GM10266 (cell line): ENCODE data around the gene LPP.

Experiments
- DNase-seq: peaks from one replicate; pipeline ENCODE4 v3.0.0; 2012; ENCODE audit errors: extremely low spot score
- TF ChIP-seq, protein P1 (sequence below): IDR thresholded peaks from 2 replicates; pipeline ENCODE4 v1.5.1; 2012; ENCODE audit warnings: mild to moderate bottlenecking, low read depth; ENCODE audit not compliant: control insufficient read depth, insufficient read depth; ENCODE audit errors: missing control alignments

Gene LPP

DNA sequence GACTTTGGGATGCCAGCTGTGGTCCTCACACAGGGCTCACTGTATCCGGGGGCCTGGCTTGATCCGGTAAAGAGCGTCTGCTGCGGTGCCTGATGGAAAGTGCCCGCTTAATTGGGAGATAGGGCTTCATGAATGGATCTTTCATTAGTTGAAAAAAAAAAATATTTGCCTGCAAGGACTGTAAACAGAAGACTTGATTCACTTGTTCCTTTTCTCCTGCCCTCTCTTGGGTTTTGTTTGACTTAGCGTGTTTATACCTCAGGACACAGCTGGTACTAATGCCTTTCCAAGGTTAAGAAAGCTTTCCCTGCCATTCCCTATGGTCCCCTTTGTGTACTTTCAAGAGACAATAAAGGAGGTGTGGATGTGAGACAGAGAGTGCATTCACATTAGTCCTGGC, 493.3 kb downstream of the LPP start:
- TF ChIP-seq, protein P1, sequence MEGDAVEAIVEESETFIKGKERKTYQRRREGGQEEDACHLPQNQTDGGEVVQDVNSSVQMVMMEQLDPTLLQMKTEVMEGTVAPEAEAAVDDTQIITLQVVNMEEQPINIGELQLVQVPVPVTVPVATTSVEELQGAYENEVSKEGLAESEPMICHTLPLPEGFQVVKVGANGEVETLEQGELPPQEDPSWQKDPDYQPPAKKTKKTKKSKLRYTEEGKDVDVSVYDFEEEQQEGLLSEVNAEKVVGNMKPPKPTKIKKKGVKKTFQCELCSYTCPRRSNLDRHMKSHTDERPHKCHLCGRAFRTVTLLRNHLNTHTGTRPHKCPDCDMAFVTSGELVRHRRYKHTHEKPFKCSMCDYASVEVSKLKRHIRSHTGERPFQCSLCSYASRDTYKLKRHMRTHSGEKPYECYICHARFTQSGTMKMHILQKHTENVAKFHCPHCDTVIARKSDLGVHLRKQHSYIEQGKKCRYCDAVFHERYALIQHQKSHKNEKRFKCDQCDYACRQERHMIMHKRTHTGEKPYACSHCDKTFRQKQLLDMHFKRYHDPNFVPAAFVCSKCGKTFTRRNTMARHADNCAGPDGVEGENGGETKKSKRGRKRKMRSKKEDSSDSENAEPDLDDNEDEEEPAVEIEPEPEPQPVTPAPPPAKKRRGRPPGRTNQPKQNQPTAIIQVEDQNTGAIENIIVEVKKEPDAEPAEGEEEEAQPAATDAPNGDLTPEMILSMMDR: no peak
- DNase-seq: no peak

DNA sequence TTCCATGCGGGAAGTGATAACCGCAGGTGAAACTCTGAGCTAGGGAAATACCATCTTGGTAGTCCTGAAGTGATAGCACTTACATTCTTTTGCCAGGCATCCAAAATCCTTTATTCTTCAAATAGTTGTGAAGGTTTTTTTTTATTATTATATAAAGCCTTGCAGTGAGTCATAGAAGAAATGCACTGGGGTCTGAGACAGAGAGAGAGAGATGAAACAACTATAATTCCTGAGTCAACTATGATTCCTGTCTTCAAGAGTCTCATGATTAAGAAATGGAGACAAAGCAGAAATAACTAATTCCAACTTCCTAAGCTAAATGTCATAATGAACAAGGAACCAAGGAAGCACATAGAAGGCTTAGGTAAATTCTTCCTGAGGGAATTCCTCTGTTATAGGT, 495.6 kb downstream of the LPP start:
- TF ChIP-seq, protein P1: no peak
- no peak for DNase-seq

DNA sequence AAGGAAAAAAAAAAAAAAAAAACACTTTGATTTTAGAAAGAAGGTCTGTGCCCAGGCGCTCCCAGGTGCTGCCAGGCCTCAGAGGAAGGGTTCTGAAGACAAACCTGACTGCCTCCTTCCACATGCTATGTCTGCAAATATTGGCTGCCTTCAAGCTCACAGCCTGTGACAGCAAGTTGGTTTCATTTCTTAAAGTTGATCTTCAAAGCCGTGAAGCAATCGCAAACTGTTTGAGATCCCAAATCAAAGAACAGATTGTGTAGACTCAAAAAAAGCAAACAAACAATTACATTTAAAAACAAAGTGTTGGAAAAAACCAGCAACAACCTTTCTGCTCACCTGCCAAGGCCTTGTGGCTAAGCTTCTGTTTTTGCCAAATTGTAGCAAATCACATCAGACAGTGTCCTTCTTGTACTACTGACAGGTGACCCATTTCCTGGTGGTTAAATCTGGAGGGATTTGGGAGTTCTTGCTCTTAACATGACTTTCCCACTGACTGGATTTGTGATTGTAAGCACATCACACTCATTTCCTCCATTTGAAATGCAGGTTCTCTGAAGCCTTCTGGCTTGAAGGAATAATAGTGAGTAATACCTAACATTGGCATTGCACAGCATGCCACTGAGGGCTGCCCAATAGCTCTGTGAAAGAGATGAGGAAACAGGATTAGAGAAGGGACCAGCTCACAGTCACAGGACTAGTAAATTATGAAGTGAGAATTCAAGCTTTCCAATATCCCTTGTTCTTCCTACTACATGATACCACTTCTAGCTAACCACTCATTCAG, 502.4 kb downstream of the LPP start:
- TF ChIP-seq, protein P1: no peak
- DNase-seq: no peak

DNA sequence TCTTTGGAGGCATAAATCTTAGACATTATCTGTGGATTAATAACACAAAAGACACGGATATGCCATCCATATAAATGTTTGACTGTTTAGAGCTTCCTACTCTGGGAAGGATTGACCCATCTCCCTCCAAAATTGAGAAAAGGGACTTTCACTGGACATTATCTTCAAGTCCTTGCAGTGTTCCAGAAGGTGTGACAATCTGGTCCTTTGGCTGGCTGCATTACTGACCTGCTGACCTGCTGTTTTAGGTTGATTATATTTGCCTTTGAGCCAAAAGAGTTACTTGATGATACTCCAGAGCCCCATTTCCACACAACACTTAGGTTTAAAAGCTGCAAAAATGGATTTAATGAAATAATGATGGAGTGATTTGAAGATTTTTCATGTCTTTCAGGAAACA, 504.6 kb downstream of the LPP start:
- TF ChIP-seq, protein P1: no peak
- no peak for DNase-seq

DNA sequence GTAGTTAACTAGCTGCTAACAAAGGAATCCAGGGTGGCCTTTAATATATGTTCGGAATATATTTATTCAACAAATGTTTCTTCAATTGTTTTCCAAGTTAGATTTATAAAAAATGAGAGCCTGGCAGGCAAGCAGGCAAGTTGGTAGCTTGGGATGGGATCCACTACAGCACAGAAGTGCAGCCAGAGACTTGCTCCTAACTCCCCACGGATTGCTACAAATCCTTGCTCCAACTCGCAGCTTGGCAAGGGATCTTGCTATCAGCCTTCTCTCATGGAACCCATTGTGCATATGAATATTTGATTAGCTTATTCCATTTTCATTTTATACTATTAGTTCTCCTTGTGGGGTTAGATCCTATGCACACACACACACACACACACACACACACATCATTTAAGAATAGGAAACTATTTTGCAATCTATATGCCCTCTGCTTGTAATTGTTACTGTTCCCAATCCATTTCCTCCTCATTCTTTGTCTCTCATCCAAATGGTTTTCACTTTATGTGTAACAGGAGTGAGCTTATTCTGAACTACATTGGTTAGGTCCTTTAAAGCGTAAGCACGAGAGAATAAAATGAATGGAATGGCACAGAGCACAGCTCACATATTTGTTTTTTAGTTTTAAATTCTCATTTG, 505.6 kb downstream of the LPP start:
- TF ChIP-seq, protein P1: no peak
- no peak for DNase-seq

DNA sequence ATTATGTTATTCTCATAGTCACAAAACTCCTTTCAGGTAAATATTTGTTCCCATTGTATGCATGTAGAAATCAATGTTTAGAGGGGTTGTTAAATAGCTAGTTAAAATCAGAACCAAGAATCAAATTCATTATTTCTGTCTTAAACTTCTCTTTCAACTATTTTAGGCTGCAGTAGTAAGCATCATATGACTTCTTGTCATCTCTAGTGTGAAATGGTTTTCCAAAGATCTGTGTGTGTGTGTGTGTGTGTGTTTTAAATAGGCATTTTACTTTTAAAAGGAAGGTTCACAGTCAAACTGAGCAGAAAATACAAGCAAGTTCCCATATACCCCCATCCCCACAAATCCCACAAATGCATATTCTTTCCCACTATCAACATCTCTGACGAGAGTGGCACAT, 506.5 kb downstream of the LPP start:
- no peak for DNase-seq
- TF ChIP-seq, protein P1: no peak

DNA sequence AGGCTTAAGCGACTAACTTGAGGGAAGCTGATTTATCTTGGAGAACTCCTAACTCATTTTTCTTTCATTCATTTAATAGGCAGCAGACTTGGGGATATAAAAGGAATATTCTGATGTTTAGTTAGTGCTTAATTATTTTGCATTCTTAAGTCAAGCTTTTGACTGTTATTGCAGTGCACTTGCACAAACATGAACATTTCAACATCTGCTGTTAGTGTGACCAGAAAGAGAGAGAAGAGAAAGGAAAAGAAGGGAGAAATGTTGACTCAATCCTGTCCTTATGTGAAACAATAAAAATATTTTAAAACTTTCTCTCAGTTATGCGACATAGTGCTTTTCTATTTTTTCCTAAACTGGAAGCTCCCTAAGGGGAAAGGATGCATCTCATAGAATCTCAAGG, 507.8 kb downstream of the LPP start:
- DNase-seq: no peak
- TF ChIP-seq, protein P1: no peak
